Heart left ventricle (tissue), 13 donors: ENCODE measurements around the gene TRIM47.
A peak's percentile ranks its signal among the peaks of the same experiment; 100 is the strongest.

Experiments
- CTCF ChIP-seq, 12 donors: fragments of 200-600 bp; sonication (generic) in 4 of 12; IDR thresholded peaks; one replicate each; pipeline versions ENCODE4 v1.5.0 to v1.8.0; 2018 to 2022; ENCODE audit warnings: antibody characterized with exemption in 12 of 12, mild to moderate bottlenecking in 5 of 12
- POLR2A ChIP-seq, 2 donors: fragments of 450-650 bp; IDR thresholded peaks; one replicate each; pipeline ENCODE4 v1.6.1; 2017; ENCODE audit warnings: antibody characterized with exemption in 2 of 2, mild to moderate bottlenecking in 2 of 2, moderate library complexity in 2 of 2
- donor health status: ischemic (EF 13 %, LVEDD 7.1; RV severe dilation, severe dysfunction).
- donor health status: DM: no; HTN: yes; CAD: no.
- donor health status: DM: no; HTN: no; CAD: no.
- donor health status: ischemic (EF 25% LVEDD 6.9; RV normal size, moderate dysfunction).
- donor health status: ischemic (EF 25% LVEDD 5.7; RV mildly dilated, moderate dysfunction).
- donor health status: ischemic (EF 35%, LVEDD 5.7; RV mildly dilated, moderate dysfunction).
- donor health status: nonischemic (EF 11% LVEDD 7.7; RV severe dilation, severe dysfunction).
- donor health status: DM: yes; HTN: yes; CAD: no.
- donor health status: PGD.
- donor health status: ischemic (EF 29% LVEDD 5.4; RV normal size, mild dysfunction).
- donor health status: nonischemic (EF 23%, LVEDD 6.1; RV moderate dilation, normal function).

GRCh38 chr17:75904749-75905521, 26.6 kb upstream of the TRIM47 start, which contains the start of gene MRPL38:
- peak in 11 of 12 donors; percentile 96 to 100 (median 99) for TF ChIP-seq CTCF (IDR thresholded peaks at IDR 0.05)
- TF ChIP-seq POLR2A (IDR thresholded peaks at IDR 0.05), result peak in 1 of 2 donors; percentile 79
